Astrocyte (in vitro differentiated cells and primary cell): ENCODE data around the gene TSEN2. TPM values are rescaled to one million over a fixed set of nuclear protein-coding genes. Genes with fewer than 3 reads are reported as not detected.

Source experiments
- DNase-seq: peaks from one replicate; pipeline ENCODE4 v3.0.0-alpha.2; 2010; ENCODE audit warnings: low read depth
- FAIRE-seq: peaks from 2 replicates; lab custom pipeline; 2011; peaks lifted over from hg19 to GRCh38; lab: Jason Lieb, UNC
- H2AFZ ChIP-seq: 2 replicates; pipeline ENCODE4 v1.6.0; 2012; ENCODE audit warnings: low read depth, low read length, inconsistent platforms
- H3K27ac ChIP-seq: 2 replicates; pipeline ENCODE4 v1.5.1; 2011; ENCODE audit warnings: low read depth, low read length, inconsistent platforms
- H3K27me3 ChIP-seq: 2 replicates; pipeline ENCODE4 v1.6.0; 2011; ENCODE audit warnings: low read length, inconsistent platforms; ENCODE audit not compliant: insufficient read depth
- H3K36me3 ChIP-seq: 2 replicates; pipeline ENCODE4 v1.5.1; 2011; ENCODE audit warnings: low read length, inconsistent platforms; ENCODE audit not compliant: insufficient read depth
- H3K4me1 ChIP-seq: 2 replicates; pipeline ENCODE4 v1.5.1; 2011; ENCODE audit warnings: low read length, inconsistent platforms; ENCODE audit not compliant: insufficient read depth
- H3K4me2 ChIP-seq: 2 replicates; pipeline ENCODE4 v1.6.0; 2012; ENCODE audit warnings: low read length, inconsistent platforms
- H3K4me3 ChIP-seq: 2 replicates; pipeline ENCODE4 v1.5.1; 2011; ENCODE audit warnings: low read depth, mild to moderate bottlenecking, low read length, inconsistent platforms; ENCODE audit not compliant: insufficient read depth
- H3K79me2 ChIP-seq: 2 replicates; pipeline ENCODE4 v1.6.0; 2012; ENCODE audit warnings: mild to moderate bottlenecking, low read length, inconsistent platforms; ENCODE audit not compliant: insufficient read depth
- H3K9ac ChIP-seq: 2 replicates; pipeline ENCODE4 v1.6.0; 2012; ENCODE audit warnings: mild to moderate bottlenecking, low read length, inconsistent platforms
- H3K9me3 ChIP-seq: 2 replicates; pipeline ENCODE4 v1.5.1; 2012; ENCODE audit warnings: low read depth, mild to moderate bottlenecking, low read length, inconsistent platforms; ENCODE audit not compliant: insufficient read depth
- H4K20me1 ChIP-seq: 2 replicates; pipeline ENCODE4 v1.6.0; 2012; ENCODE audit warnings: low read length, inconsistent platforms; ENCODE audit not compliant: insufficient read depth
- H3K27ac Mint-ChIP-seq: one replicate; pipeline ENCODE4 v1.8.0; 2021; ENCODE audit warnings: mild to moderate bottlenecking, mixed read lengths; ENCODE audit not compliant: unreplicated experiment
- H3K27me3 Mint-ChIP-seq: one replicate; pipeline ENCODE4 v1.8.0; 2021; ENCODE audit warnings: low read depth, mixed read lengths; ENCODE audit not compliant: unreplicated experiment
- H3K36me3 Mint-ChIP-seq: one replicate; pipeline ENCODE4 v1.8.0; 2021; ENCODE audit warnings: low read depth, mixed read lengths; ENCODE audit not compliant: unreplicated experiment
- H3K4me1 Mint-ChIP-seq: one replicate; pipeline ENCODE4 v1.8.0; 2021; ENCODE audit warnings: low read depth, mixed read lengths; ENCODE audit not compliant: unreplicated experiment
- H3K4me3 Mint-ChIP-seq: one replicate; pipeline ENCODE4 v1.8.0; 2021; ENCODE audit warnings: mild to moderate bottlenecking, moderate library complexity, mixed read lengths; ENCODE audit not compliant: unreplicated experiment
- H3K9me3 Mint-ChIP-seq: one replicate; pipeline ENCODE4 v1.8.0; 2021; ENCODE audit warnings: mild to moderate bottlenecking, mixed read lengths; ENCODE audit not compliant: unreplicated experiment
- EZH2 ChIP-seq: IDR thresholded peaks from 2 replicates; pipeline ENCODE4 v1.6.1; 2012; ENCODE audit warnings: mild to moderate bottlenecking, low read length, inconsistent platforms; ENCODE audit not compliant: insufficient read depth
- total RNA-seq: library from RNA; stranded (reverse); gene quantifications from 2 replicates; pipeline ENCODE4 v1.2.1, GENCODE V29; 2021
- TF ChIP-seq, protein P1 (sequence below): IDR thresholded peaks from 2 replicates; pipeline ENCODE4 v1.5.1; 2011; ENCODE audit warnings: low read depth, mild to moderate bottlenecking, inconsistent platforms, low read length, moderate library complexity; ENCODE audit not compliant: insufficient read depth

The TSEN2 gene
- total RNA-seq, 1 donor from 2014 or later = 9.7 TPM

DNA sequence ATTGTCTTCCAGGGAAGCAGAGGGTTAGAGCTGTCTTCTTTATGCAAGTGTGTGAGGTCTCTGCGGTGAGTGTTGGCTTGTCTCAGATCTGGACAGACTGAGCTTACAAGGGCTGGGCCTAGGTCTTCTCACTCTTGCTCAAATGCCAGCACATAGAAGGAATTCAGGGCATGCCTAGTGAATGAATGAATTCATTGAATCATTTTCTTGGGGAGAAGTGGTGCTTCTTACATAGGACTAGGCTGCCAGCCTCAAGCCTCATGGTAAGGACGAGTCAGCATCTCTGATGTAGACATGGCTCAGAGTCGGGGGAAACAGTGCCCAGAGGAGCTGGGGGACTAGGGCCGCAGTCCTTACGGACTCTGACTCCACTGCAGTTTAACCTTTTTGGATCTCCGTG, 89.9 kb downstream of the TSEN2 start:
- Mint-ChIP-seq H3K36me3 (peaks cover 35% of the 10 kb centered on the region), H3K27me3 (no peaks in the 10 kb centered on the region), H3K4me3 (no peak overlapping the region), H3K27ac (peak overlapping the region; percentile 44), H3K4me1 (peaks cover 14% of the 10 kb centered on the region), H3K9me3 (no peaks in the 10 kb centered on the region)
- Histone ChIP-seq H3K9ac (no peak overlapping the region), H3K4me3 (no peak overlapping the region), H3K4me2 (no peak overlapping the region), H3K27me3 (no peaks in the 10 kb centered on the region), H2AFZ (no peak overlapping the region), H3K4me1 (peaks cover 5% of the 10 kb centered on the region), H4K20me1 (peaks cover 66% of the 10 kb centered on the region), H3K36me3 (peaks cover 51% of the 10 kb centered on the region), H3K79me2 (peaks cover 24% of the 10 kb centered on the region), H3K9me3 (no peaks in the 10 kb centered on the region), H3K27ac (no peak overlapping the region)
- no peak for TF ChIP-seq EZH2
- TF ChIP-seq, protein P1, sequence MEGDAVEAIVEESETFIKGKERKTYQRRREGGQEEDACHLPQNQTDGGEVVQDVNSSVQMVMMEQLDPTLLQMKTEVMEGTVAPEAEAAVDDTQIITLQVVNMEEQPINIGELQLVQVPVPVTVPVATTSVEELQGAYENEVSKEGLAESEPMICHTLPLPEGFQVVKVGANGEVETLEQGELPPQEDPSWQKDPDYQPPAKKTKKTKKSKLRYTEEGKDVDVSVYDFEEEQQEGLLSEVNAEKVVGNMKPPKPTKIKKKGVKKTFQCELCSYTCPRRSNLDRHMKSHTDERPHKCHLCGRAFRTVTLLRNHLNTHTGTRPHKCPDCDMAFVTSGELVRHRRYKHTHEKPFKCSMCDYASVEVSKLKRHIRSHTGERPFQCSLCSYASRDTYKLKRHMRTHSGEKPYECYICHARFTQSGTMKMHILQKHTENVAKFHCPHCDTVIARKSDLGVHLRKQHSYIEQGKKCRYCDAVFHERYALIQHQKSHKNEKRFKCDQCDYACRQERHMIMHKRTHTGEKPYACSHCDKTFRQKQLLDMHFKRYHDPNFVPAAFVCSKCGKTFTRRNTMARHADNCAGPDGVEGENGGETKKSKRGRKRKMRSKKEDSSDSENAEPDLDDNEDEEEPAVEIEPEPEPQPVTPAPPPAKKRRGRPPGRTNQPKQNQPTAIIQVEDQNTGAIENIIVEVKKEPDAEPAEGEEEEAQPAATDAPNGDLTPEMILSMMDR = no peak
- DNase-seq = no peak
- FAIRE-seq = no peak

DNA sequence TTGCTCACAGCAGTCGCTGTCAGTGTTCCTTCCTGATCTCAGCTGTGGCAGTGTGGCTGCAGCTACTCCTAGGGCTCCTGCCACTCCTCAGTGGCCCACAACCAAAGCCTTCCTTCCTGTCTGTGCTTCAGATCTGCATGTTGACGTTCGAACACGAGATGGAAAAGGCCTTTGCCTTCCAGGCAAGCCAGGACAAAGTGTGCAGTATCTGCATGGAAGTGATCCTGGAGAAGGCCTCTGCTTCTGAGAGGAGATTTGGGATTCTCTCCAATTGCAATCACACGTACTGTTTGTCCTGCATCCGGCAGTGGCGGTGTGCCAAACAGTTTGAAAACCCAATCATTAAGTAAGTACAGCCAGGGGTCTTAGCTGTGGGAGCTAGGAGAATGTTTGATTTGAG, 90.4 kb downstream of the TSEN2 start:
- no peak overlapping the region for H3K4me3 Mint-ChIP-seq
- peaks cover 34% of the 10 kb centered on the region for H3K36me3 Mint-ChIP-seq
- H3K27ac Mint-ChIP-seq = no peak overlapping the region
- H3K36me3 ChIP-seq = peaks cover 48% of the 10 kb centered on the region
- H3K9ac ChIP-seq = no peak overlapping the region
- no peaks in the 10 kb centered on the region for H3K9me3 ChIP-seq
- no peak for TF ChIP-seq EZH2
- TF ChIP-seq, protein P1 = no peak
- no peak overlapping the region for H2AFZ ChIP-seq
- no peak overlapping the region for H3K27ac ChIP-seq
- no peaks in the 10 kb centered on the region for H3K9me3 Mint-ChIP-seq
- no peaks in the 10 kb centered on the region for H3K27me3 Mint-ChIP-seq
- H4K20me1 ChIP-seq = peaks cover 68% of the 10 kb centered on the region
- DNase-seq = no peak
- no peaks in the 10 kb centered on the region for H3K27me3 ChIP-seq
- no peak for FAIRE-seq
- H3K4me1 ChIP-seq = peaks cover 5% of the 10 kb centered on the region
- peaks cover 23% of the 10 kb centered on the region for H3K79me2 ChIP-seq
- H3K4me1 Mint-ChIP-seq = peaks cover 18% of the 10 kb centered on the region
- no peak overlapping the region for H3K4me2 ChIP-seq
- H3K4me3 ChIP-seq = no peak overlapping the region

DNA sequence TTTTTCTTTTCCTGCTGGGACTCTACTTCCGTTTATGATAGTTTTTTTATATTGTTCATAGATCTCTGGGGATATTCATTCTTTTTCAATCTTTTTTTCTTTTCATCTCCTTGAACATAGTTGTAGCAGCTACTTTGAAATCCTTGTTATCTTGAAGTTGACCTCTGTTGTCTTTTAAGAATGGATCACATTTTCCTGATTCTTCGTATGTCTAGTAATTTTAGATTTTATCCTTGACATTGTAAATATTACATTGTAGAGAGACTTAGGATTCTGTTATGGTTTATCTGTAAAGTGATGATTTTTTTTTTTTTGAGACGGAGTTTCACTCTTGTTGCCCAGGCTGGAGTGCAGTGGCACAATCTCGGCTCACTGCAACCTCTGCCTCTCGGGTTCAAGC, 93.1 kb downstream of the TSEN2 start:
- Histone ChIP-seq H3K9me3 (no peaks in the 10 kb centered on the region), H3K27me3 (no peaks in the 10 kb centered on the region), H3K27ac (no peak overlapping the region), H3K4me3 (no peak overlapping the region), H2AFZ (no peak overlapping the region), H3K9ac (no peak overlapping the region), H3K36me3 (peaks cover 45% of the 10 kb centered on the region), H3K79me2 (peaks cover 26% of the 10 kb centered on the region), H4K20me1 (peaks cover 76% of the 10 kb centered on the region), H3K4me2 (no peak overlapping the region), H3K4me1 (peaks cover 5% of the 10 kb centered on the region)
- Mint-ChIP-seq H3K4me3 (no peak overlapping the region), H3K27me3 (no peaks in the 10 kb centered on the region), H3K27ac (no peak overlapping the region), H3K9me3 (no peaks in the 10 kb centered on the region), H3K4me1 (peaks cover 14% of the 10 kb centered on the region), H3K36me3 (peaks cover 21% of the 10 kb centered on the region)
- DNase-seq (no peak), FAIRE-seq (no peak)
- TF ChIP-seq, protein P1 = no peak
- TF ChIP-seq EZH2 = no peak
